SW480 (cell line): Measurements from ENCODE around the gene PRLH.

ENCODE experiments used
- DNase-seq: peaks from one replicate; pipeline ENCODE4 v3.0.0-alpha.2; 2016; ENCODE audit warnings: low spot score

Gene PRLH

GRCh38 chr2:237565974-237566373 lies 400 bp upstream of the PRLH start:
- DNase-seq, result no peak

- DNase-seq, result no peak
Observed at GRCh38 chr2:237567276-237568029, 1.1 kb downstream of the PRLH start.

GRCh38 chr2:237568121-237568660 lies 1.8 kb downstream of the PRLH start:
- no peak for DNase-seq

GRCh38 chr2:237569041-237569440 lies 2.7 kb downstream of the PRLH start:
- no peak for DNase-seq

- no peak for DNase-seq
Observed at GRCh38 chr2:237569896-237570295, 3.5 kb downstream of the PRLH start.

- no peak for DNase-seq
Observed at GRCh38 chr2:237570776-237571335, 4.5 kb downstream of the PRLH start.

- no peak for DNase-seq
Observed at GRCh38 chr2:237571551-237571950, 5.2 kb downstream of the PRLH start.

GRCh38 chr2:237572021-237572741 lies 5.8 kb downstream of the PRLH start:
- DNase-seq, result peak; percentile 74

- no peak for DNase-seq
Observed at GRCh38 chr2:237572742-237573101, 6.3 kb downstream of the PRLH start.

GRCh38 chr2:237573721-237574415 lies 7.5 kb downstream of the PRLH start:
- no peak for DNase-seq

- no peak for DNase-seq
Observed at GRCh38 chr2:237574467-237574866, 8.1 kb downstream of the PRLH start.

- DNase-seq, result peak; percentile 21
Observed at GRCh38 chr2:237574894-237575868, 8.8 kb downstream of the PRLH start.

GRCh38 chr2:237575869-237576862 lies 9.8 kb downstream of the PRLH start:
- DNase-seq, result no peak

GRCh38 chr2:237576974-237577373 lies 10.6 kb downstream of the PRLH start:
- DNase-seq, result no peak

GRCh38 chr2:237577458-237577857 lies 11.1 kb downstream of the PRLH start:
- no peak for DNase-seq

- DNase-seq, result no peak
Observed at GRCh38 chr2:237577956-237578870, 11.8 kb downstream of the PRLH start.

GRCh38 chr2:237581326-237581725 lies 15.0 kb downstream of the PRLH start:
- DNase-seq, result no peak
